GM19023 (cell line): ENCODE measurements around the gene CENPW.

Source experiments
- ATAC-seq: cut with Tn5 transposase; IDR thresholded peaks from one replicate; pipeline ENCODE4 v1.9.1; 2021; ENCODE audit warnings: mild to moderate bottlenecking, moderate library complexity; ENCODE audit not compliant: unreplicated experiment

CENPW gene

GRCh38 chr6:126339796-126340609 lies at the start of gene CENPW:
Gene CENPW, plus strand, starts transcription at chr6:126340115. Its CDS starts 159 bp downstream, at chr6:126340274.
- ATAC-seq = peak; percentile 94

DNA sequence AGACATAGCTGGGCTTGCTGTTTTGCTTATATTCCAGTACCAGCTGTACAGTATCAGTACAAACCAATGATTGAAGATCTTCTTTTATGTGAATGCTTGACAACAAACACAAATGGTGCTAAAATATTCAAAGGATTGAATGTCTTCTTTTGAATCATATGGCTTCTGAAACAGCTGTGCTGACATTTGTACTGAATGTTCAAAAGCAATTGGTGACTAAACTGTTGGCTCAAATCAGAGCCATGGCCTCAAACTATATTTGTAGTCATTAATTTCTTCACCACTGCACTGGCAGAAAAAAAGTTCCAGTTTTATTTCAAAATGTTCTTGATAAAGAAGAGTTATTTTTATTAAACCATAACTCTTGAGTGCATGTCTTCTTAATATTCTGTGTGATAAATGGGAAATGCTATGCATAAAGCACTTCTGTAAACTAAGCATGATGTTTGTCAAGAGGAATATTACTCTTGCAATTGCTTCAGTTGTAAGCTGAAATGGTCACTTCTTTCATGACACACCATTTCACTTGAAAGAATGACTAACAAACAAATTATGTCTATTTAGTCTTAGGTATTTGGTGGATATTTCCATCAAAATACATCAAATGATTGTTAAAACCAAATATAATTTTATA lies 45.9 kb upstream of the CENPW start:
- no peak for ATAC-seq

- ATAC-seq = no peak
These were observed 39.8 kb upstream of the CENPW start for GRCh38 chr6:126300126-126300525.

GRCh38 chr6:126300735-126301134 lies 39.2 kb upstream of the CENPW start:
- peak; percentile 76 for ATAC-seq

DNA sequence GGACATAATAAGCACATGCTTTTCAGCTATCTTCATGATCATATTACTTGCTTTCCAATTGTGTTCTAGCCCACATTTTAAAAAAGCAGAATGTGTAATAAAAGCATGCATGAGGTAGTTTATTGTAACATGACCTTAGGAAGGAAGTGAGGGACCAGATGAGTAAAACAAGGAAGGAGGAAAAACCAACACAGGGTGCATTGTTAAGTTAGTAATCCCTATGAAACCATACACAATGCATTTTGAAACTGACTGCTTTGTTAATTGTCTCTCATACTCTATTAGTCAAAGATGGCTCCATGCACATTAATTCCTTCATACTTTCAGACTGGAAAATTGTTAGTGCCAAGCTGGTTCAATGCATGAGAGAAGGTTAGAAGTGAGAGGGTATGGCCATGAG lies 37.7 kb upstream of the CENPW start:
- ATAC-seq = no peak

DNA sequence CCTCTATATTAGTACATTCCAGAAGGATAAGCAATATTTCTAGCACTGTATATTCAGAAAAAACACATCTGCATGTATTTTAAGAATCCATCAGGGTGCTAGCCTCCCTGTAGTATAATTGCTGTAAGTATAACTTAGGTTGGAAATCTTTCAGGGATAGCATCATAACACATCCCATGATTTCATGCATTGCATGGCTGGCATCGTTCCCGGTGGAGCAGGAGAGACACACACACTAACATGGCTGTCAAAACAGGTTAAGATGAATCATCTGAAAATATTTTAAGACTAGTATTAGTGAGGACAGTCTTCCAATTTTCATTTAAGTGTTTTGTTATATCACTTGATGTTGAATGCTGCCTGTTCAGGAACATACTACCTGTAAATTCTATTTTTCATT lies 32.1 kb upstream of the CENPW start:
- ATAC-seq = no peak

- no peak for ATAC-seq
These were observed 31.6 kb upstream of the CENPW start for GRCh38 chr6:126308362-126308761.

- peak; percentile 85 for ATAC-seq
These were observed 27.8 kb upstream of the CENPW start for GRCh38 chr6:126312013-126312665.

DNA sequence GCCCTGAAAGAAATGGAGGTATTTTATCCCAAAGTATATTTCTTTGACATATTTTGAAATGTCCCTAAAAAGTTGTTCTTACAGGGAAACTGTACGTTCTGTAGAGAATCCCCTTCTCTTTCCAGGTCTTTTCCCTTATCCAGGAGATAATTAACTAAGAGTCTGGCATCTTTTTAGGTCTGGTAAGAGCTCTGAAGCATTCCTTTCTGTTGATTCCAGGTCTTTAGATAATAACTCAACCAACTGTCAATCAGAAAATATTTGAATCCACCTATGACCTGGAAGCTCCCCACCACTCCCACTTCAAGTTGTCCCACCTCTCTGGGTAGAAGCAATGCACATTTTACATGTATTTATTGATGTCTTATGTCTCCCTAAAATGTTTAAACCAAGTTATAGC lies 26.0 kb upstream of the CENPW start:
- ATAC-seq = no peak

- ATAC-seq = no peak
These were observed 21.1 kb upstream of the CENPW start for GRCh38 chr6:126318797-126319196.

DNA sequence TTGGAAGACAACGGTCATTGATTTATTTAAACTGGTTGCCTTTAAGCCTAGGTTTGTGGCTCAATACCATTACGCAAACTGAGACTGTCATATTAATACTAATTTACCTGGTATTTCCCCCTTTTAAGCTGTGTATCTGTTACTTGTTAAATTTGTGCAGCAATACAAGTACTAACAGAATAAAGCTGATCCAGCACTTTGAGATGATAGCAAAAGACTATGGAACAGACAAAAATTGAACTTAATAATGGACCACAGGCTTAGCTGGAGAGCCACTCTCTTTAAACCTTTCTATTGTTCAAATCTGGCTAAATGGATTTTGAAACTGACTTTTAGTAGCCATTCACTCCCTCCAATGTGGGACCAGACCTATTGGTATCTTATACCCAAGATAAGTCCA lies 6.2 kb upstream of the CENPW start:
- ATAC-seq = no peak

DNA sequence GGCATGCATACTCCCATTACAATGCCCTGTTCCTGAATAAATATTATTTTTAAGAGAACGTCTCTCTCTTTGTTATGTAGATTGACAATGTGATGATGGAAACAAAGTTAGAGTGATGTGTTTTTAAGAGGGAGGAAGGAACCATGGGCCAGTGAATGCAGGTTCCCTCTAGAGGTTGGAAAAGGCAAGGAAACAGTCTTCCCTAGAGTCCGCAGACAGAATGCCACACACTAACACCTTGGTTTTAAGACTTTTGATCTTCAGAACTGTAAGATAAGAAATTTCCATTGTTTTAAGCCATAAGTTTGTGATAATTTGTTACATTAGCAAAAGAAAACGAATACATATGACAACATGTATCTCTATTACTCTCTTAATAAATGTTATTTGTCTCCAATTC lies 4.7 kb upstream of the CENPW start:
- no peak for ATAC-seq

GRCh38 chr6:126337323-126337722 lies 2.6 kb upstream of the CENPW start:
- no peak for ATAC-seq

DNA sequence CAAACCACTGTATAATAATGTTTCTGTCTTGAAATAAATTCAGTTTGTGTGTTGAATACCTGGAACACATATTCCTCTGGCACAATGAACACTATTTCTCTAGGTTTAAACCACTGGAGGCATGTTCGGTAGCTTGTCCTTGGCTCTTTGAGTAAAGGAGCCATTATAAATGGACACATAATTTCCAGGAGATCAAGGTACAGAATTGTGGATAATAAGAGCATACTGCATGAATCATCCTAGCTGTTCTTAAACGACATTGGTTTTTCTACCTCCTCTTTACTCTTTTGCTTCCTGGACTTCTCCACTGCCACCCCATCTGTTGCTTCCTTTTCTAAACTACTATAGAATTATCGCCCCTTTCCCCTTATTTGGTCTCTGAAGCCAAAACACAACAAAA lies 1.2 kb downstream of the CENPW start:
- no peak for ATAC-seq

- no peak for ATAC-seq
These were observed 4.3 kb downstream of the CENPW start for GRCh38 chr6:126344181-126344580.

- no peak for ATAC-seq
These were observed 12.0 kb downstream of the CENPW start for GRCh38 chr6:126351960-126352359.

DNA sequence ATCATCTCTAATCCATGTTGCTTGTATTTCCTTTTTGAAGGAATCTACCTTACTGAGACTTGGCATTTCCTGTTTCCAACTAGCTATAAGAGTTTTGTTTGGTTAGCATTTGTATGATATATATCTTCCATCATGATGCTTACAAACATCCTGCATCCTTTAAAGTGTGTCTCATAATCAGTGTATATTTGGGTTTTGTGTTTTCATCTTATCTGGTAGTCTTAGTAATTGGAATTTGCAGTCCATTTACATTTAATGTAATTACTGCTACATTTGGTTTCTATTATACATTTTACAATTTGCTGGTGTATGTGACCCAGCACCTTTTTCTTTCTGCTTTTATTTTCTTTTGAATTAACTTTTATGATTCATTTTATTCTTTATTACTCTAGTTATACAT lies 12.6 kb downstream of the CENPW start:
- ATAC-seq = no peak

- ATAC-seq = no peak
These were observed 16.6 kb downstream of the CENPW start for GRCh38 chr6:126356526-126356925.

DNA sequence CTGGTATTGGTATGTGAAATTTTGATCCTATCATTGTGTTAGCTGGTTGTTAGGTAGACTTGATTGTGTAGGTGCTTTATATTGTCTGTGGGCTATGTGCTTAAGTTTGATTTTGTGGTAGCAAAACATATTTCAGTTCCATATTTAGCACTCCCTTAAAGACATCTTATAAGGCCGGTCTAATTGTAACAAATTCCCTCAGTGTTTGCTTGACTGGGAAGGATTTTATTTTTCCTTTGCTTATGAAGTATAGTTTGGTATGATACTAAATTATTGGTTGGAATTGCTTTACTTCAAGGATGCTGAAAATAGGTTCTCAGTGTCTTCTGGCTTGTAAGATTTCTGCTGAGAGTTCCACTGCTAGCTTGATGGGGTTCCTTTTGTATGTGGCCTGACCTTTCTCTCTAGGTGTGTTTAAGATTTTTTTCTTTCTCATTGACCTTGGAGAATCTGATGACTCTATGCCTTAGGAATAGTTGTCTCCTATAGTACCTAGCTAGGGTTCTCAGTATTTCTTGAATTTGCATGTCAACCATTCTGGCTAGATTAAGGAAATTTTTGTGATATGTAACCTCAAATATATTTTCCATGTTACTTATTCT lies 20.1 kb downstream of the CENPW start:
- ATAC-seq = no peak

DNA sequence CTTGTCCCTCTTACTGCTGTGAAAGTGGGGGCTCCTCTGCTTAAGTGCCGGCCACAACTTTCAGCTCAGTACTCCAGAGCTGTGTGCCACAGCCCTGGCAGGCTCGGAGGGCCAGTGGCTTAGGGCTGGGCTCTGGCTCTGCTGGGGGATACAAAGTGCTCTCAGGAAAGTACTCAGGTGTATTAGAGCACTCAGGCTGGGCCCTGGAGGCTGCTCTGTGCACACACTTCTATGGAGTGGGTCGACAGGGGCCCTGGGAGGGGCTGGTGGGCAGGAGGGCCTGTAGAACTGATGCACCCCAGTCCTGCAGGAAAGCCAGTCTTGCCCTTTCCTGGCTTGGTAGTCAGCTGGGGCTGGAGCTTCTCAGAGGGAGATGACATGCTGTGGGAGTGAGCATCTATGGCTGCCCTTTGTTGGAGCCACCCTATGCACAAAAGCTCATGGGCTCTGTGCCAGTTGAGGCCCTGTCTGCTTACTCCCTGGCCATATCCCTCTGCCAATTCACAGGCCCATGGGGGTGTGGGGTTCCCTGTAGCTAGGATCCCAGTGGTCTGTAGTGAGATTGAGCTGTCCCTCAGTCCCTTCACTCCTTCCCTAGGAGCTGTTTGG lies 22.0 kb downstream of the CENPW start:
- no peak for ATAC-seq

DNA sequence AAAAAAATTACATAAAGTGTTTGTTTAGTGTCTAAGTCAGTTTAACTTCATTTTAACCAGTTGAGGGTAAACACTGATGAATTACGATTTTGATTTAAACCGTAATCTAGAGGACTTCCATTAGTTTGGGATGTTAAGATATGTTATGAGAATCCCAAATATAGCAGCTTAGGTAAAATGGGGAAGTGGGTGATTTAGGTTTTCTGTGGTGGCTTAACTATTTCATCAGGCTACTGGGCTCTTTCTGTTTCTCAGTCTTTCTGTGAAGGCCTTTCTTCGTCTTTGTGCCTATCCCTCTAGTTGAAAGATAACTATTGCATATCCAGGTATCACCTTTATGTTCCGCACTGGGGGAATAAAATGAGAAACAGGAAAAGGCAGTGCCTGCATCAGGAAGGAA lies 27.9 kb downstream of the CENPW start:
- no peak for ATAC-seq
